COR-L47 (cell line): ENCODE measurements around the gene BRIP1.

Experiments used
- DNase-seq: peaks from one replicate; lab custom pipeline; 2025; lab: John Stamatoyannopoulos, UW

The BRIP1 gene

GRCh38 chr17:61757168-61757567 is 106.2 kb downstream of the BRIP1 start:
- DNase-seq, result no peak

- DNase-seq, result no peak
These were observed 106.8 kb downstream of the BRIP1 start for GRCh38 chr17:61756561-61756960.

- no peak for DNase-seq
These were observed 107.7 kb downstream of the BRIP1 start for GRCh38 chr17:61755668-61756067.

GRCh38 chr17:61755078-61755477 is 108.2 kb downstream of the BRIP1 start:
- DNase-seq, result no peak

GRCh38 chr17:61754124-61754523 is 109.2 kb downstream of the BRIP1 start:
- no peak for DNase-seq

- no peak for DNase-seq
These were observed 109.6 kb downstream of the BRIP1 start for GRCh38 chr17:61753696-61754095.

- DNase-seq, result no peak
These were observed 112.7 kb downstream of the BRIP1 start for GRCh38 chr17:61750656-61751055.

GRCh38 chr17:61749823-61750404 is 113.4 kb downstream of the BRIP1 start:
- DNase-seq, result no peak

- DNase-seq, result no peak
These were observed 116.9 kb downstream of the BRIP1 start for GRCh38 chr17:61746248-61746985.

GRCh38 chr17:61744804-61745203 is 118.5 kb downstream of the BRIP1 start:
- no peak for DNase-seq

- no peak for DNase-seq
These were observed 119.1 kb downstream of the BRIP1 start for GRCh38 chr17:61744252-61744651.

GRCh38 chr17:61743766-61744165 is 119.6 kb downstream of the BRIP1 start:
- DNase-seq, result no peak

- DNase-seq, result no peak
These were observed 124.3 kb downstream of the BRIP1 start for GRCh38 chr17:61739002-61739401.

- DNase-seq, result no peak
These were observed 125.1 kb downstream of the BRIP1 start for GRCh38 chr17:61738249-61738648.

- DNase-seq, result no peak
These were observed 125.5 kb downstream of the BRIP1 start for GRCh38 chr17:61737820-61738219.

- no peak for DNase-seq
These were observed 126.9 kb downstream of the BRIP1 start for GRCh38 chr17:61736438-61736837.

GRCh38 chr17:61735807-61736206 is 127.5 kb downstream of the BRIP1 start:
- DNase-seq, result no peak

- DNase-seq, result no peak
These were observed 128.9 kb downstream of the BRIP1 start for GRCh38 chr17:61734466-61734865.

GRCh38 chr17:61734012-61734411 is 129.3 kb downstream of the BRIP1 start:
- DNase-seq, result no peak

- DNase-seq, result no peak
These were observed 130.3 kb downstream of the BRIP1 start for GRCh38 chr17:61733021-61733420.

- DNase-seq, result no peak
These were observed 131.2 kb downstream of the BRIP1 start for GRCh38 chr17:61732169-61732568.

GRCh38 chr17:61731330-61731729 is 132.0 kb downstream of the BRIP1 start:
- DNase-seq, result no peak

GRCh38 chr17:61729690-61730268 is 133.5 kb downstream of the BRIP1 start:
- DNase-seq, result no peak
